Cardiac fibroblast (primary cell): ENCODE measurements around the gene ABCA5.

Experiments
- DNase-seq, 2 donors: peaks; one replicate each; pipeline versions ENCODE4 v3.0.0 to v3.0.0-alpha.2; 2010; ENCODE audit warnings: low read depth in 2 of 2
- H3K4me3 ChIP-seq, 2 donors: replicated peaks in 1 of 2; 1 replicate in 1 of 2; 2 replicates in 1 of 2; pipeline ENCODE4 v1.5.1; 2011; ENCODE audit warnings: low read depth in 2 of 2, low read length in 2 of 2, mild to moderate bottlenecking in 2 of 2, moderate library complexity in 1 of 2
- TF ChIP-seq, protein P1 (sequence below): IDR thresholded peaks from one replicate; pipeline ENCODE4 v1.5.1; 2011; ENCODE audit warnings: low read depth, mild to moderate bottlenecking, low read length, inconsistent platforms

ABCA5 gene

DNA sequence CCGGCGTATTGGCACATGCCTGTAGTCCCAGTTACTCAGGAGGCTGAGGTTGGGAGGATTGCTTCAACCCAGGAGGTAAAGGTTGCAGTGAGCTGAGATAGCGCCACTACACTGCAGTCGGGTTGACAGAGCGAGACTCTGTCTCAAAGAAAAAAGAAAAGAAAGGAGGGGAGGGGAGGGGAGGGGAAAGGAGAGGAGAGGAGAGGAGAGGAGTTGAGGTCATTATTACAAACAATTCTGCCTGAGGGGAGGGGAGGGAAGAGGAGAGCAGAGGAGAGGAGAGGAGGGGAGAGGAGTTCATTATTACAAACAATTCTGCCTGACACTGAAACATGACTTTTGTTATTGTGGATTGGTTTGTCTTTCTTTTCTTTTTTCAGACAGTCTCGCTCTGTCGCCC is 19.8 kb upstream of the ABCA5 start:
- TF ChIP-seq, protein P1, sequence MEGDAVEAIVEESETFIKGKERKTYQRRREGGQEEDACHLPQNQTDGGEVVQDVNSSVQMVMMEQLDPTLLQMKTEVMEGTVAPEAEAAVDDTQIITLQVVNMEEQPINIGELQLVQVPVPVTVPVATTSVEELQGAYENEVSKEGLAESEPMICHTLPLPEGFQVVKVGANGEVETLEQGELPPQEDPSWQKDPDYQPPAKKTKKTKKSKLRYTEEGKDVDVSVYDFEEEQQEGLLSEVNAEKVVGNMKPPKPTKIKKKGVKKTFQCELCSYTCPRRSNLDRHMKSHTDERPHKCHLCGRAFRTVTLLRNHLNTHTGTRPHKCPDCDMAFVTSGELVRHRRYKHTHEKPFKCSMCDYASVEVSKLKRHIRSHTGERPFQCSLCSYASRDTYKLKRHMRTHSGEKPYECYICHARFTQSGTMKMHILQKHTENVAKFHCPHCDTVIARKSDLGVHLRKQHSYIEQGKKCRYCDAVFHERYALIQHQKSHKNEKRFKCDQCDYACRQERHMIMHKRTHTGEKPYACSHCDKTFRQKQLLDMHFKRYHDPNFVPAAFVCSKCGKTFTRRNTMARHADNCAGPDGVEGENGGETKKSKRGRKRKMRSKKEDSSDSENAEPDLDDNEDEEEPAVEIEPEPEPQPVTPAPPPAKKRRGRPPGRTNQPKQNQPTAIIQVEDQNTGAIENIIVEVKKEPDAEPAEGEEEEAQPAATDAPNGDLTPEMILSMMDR: no peak
- DNase-seq: no peak
- no peak overlapping the region for H3K4me3 ChIP-seq

DNA sequence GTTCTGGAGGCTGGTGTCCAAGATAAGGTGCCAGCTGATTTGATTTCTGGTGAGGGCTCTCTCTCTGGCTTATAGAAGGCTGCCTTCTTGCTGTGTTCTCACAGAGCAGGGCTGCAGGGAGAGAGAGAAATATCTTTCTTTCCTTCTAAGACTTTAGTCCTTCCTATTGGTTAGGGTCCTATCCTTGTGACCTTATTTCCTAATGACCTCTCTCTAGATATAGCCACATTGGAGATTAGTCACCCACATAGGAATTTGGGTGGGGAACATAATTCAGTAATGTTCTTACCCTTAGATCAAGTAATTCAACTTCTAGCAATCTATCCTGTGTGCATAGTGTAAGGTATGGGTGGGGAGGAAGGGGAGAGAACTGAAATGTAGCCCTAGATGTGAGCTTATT is 18.0 kb upstream of the ABCA5 start:
- peak in 1 of 2 donors; percentile 10 for DNase-seq
- TF ChIP-seq, protein P1: no peak
- no peak overlapping the region for H3K4me3 ChIP-seq

DNA sequence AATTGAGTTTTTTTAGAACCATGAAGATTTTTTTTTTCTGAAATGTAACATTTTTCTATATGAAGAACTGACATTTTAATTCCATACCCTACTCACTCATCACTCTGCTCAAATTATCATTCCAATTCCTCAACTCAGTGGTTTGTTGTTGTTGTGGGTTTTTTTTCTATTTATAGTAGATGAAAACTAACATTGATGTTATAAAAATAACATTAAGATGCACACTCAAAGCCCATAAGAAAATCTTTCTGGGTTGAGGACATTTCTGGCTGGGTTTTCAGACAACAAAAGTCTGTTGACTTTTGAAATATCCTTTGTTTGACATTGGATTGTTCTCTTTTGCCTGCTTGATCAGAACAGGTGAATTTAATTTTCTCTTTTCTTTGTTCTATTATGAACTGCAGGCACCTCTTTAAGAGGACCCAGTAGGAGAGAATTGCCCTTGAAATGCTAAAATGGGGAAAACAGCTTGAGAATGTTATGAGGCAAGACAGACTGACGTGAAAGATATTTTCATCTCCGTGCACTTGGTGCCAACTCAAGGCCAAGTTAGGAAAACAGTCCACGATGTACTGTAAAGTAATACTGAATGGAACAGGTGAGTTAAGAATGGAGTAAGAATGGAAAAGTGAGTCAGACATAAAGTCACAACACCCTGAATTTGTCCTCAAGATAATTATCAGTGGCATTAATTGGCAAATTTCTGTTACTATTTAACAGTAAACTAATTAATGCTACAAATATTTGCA is 16.1 kb upstream of the ABCA5 start:
- no peak for DNase-seq
- TF ChIP-seq, protein P1: no peak

DNA sequence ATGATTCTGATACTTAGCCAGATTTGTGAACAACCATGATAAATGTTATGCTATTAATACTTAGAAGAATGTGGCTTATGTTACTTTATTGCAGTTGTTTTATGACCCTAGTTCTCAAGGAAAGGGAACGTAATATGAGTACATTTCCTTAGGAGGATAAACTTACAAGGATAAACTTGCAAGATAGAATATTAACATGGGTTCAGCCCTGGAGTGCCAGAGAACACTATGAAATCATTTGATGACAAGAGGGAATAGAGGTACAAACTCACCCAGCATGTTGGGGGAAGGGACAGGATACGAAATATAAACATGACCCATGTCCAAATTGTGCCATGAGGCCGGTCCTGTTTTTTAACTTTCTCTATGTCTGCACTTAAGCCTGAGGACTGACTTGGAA is 13.0 kb upstream of the ABCA5 start:
- DNase-seq: no peak
- TF ChIP-seq, protein P1: no peak
- no peak overlapping the region for H3K4me3 ChIP-seq

More for the DNA sequence above, 16.1 kb upstream of the ABCA5 start:
- H3K4me3 ChIP-seq: no peak overlapping the region

DNA sequence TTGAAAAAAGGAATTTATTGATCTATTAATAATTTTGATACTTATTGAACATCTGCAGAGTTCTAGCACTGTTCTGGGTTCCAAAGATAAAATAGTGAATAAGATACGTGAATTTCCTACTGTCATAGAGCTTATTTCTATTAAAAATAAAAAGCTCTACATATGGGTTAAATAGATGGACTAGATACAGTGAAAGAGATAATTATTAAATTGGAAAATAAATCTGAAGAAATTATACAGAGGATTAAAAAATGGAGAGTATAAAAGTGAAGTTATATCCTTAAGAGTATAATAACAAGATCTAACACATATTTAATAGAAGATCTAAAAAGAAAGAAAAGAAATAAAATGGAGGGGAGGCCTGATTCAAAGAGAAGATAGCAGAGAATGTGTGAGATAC is 10.1 kb upstream of the ABCA5 start:
- DNase-seq: no peak
- TF ChIP-seq, protein P1: no peak
- H3K4me3 ChIP-seq: no peak overlapping the region

DNA sequence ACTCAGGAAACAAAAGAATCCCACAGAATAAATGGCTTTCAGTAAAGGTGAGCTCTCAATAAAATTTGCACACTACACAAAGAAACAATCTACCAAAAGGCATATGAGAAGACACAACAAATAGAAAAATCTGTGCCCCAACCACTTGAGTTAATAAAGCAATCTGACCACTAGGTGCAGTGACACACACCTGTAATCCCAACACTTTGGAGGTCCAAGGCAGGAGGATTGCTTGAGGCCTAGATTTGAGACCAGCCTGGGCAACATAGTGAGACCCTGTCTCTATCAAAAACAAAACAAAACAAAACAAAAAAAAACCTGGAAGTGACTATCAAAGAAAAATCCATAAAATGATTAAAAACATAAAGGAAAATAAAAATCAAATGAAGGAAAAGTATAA is 9.6 kb upstream of the ABCA5 start:
- DNase-seq: no peak
- TF ChIP-seq, protein P1: no peak
- no peak overlapping the region for H3K4me3 ChIP-seq

DNA sequence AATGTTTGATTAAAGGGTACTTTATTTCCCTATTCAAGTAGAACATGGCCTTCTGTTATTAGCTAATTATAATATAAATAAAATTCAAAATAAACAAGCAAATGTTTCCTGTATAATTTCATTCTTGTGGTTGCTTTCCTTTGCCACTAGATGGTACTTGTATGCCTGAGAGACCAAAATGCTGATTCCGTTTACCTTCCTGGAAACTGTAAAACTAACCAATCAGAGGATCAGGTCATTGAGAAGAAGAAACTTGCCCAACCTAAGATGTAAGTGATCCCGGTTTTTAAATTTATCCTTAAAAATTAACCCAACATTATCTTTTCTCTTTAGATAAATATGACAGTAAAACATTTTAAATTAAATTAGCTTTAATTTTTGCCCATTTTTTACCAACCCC is 8.1 kb upstream of the ABCA5 start:
- peak; percentile 65 to 66 for DNase-seq
- TF ChIP-seq, protein P1: peak; percentile 47
- no peak overlapping the region for H3K4me3 ChIP-seq
